HCT116 (cell line): ENCODE measurements around the gene FSTL4. TPM values are rescaled to one million over a fixed set of nuclear protein-coding genes. Genes with fewer than 3 reads are reported as not detected.

Source experiments
- ATAC-seq: fragments of 200-7000 bp; cut with Tn5 transposase; 2 replicates; pipeline ENCODE4 v1.9.1; 2020; ENCODE audit warnings: mild to moderate bottlenecking, moderate library complexity
- BruUV-seq: library from RNA; stranded (reverse); fragments of 400-500 nt; replicated peaks from 2 replicates; lab custom pipeline; 2021; lab: Mats Ljungman, UMichigan
- CTCF ChIA-PET: fragments of 300-600 bp; sonication (Branson Sonifier 250); formaldehyde crosslinking; loops from one replicate; lab custom pipeline; 2021; ENCODE audit warnings: antibody characterized with exemption; lab: Charles Lee
- POLR2A ChIA-PET: fragments of 300-600, 350-600 bp; sonication (Branson Sonifier 250); formaldehyde crosslinking; loops from one replicate; lab custom pipeline; 2021; ENCODE audit warnings: antibody characterized with exemption; lab: Charles Lee
- RAD21 ChIA-PET, 2 experiments: fragments of 300-600 bp; sonication (Branson Sonifier 250); formaldehyde crosslinking; loops; one replicate each; lab custom pipeline; 2023; ENCODE audit warnings: low total read pairs in 2 of 2; ENCODE audit not compliant: uncharacterized antibody in 2 of 2, unreplicated experiment in 2 of 2, low non-redundant PET in 1 of 2; lab: Charles Lee
- DNase-seq: peaks from one replicate; pipeline ENCODE4 v3.0.0-alpha.2; 2010; ENCODE audit warnings: low read depth, low spot score
- H2AFZ ChIP-seq: fragments of 200-600 bp; shearing (Covaris generic), sonication (generic); 2 replicates; pipeline ENCODE4 v1.6.1; 2017; ENCODE audit warnings: low read depth, mixed run types, mixed read lengths, antibody characterized with exemption, low read length; ENCODE audit not compliant: poor library complexity, severe bottlenecking
- H3K27ac ChIP-seq: 2 replicates; pipeline ENCODE4 v1.5.1; 2012; ENCODE audit warnings: low read depth, low read length
- H3K27me3 ChIP-seq: fragments of 200-600 bp; sonication (generic); 2 replicates; pipeline ENCODE4 v1.6.1; 2016; ENCODE audit warnings: mixed run types, low read length, mixed read lengths; ENCODE audit not compliant: insufficient read depth
- H3K36me3 ChIP-seq, 2 experiments: fragments of 200-500 bp in 1 of 2; fragments of 200-600 bp in 1 of 2; sonication (Bioruptor generic) in 1 of 2; sonication (generic) in 1 of 2; 2 replicates each; pipeline versions ENCODE4 v1.5.1 to v1.6.1; 2014 to 2016; ENCODE audit warnings: low read length in 2 of 2, inconsistent platforms in 1 of 2, mixed read lengths in 1 of 2, mixed run types in 1 of 2; ENCODE audit not compliant: insufficient read depth in 2 of 2, control insufficient read depth in 1 of 2
- H3K4me1 ChIP-seq, 2 experiments: fragments of 200-600 bp in 1 of 2; sonication (generic) in 1 of 2; 2 replicates each; pipeline versions ENCODE4 v1.5.1 to v1.6.1; 2012 to 2017; ENCODE audit warnings: low read length in 2 of 2, inconsistent platforms in 1 of 2, mild to moderate bottlenecking in 1 of 2, mixed read lengths in 1 of 2, mixed run types in 1 of 2, moderate library complexity in 1 of 2; ENCODE audit not compliant: insufficient read depth in 2 of 2, control insufficient read depth in 1 of 2
- H3K4me2 ChIP-seq: fragments of 200-600 bp; sonication (generic); 2 replicates; pipeline ENCODE4 v1.6.1; 2017; ENCODE audit warnings: mixed run types, low read length, mixed read lengths
- H3K4me3 ChIP-seq, 2 experiments: fragments of 200-600 bp in 1 of 2; sonication (generic) in 1 of 2; replicated peaks in 1 of 2; 2 replicates each; pipeline ENCODE4 v1.5.1; 2011 to 2016; ENCODE audit warnings: low read length in 2 of 2, control low read depth in 1 of 2, low read depth in 1 of 2, mild to moderate bottlenecking in 1 of 2, mixed read lengths in 1 of 2, mixed run types in 1 of 2
- H3K79me2 ChIP-seq: fragments of 200-600 bp; sonication (generic); 2 replicates; pipeline ENCODE4 v1.6.1; 2017; ENCODE audit warnings: mild to moderate bottlenecking, mixed run types, low read length, moderate library complexity, mixed read lengths; ENCODE audit not compliant: insufficient read depth
- H3K9ac ChIP-seq: fragments of 200-600 bp; sonication (generic); 2 replicates; pipeline ENCODE4 v1.6.1; 2016; ENCODE audit warnings: low read length, mixed read lengths
- H3K9me2 ChIP-seq: fragments of 200-600 bp; sonication (generic), shearing (Covaris generic); 2 replicates; pipeline ENCODE4 v1.6.1; 2017; ENCODE audit warnings: mixed run types, mild to moderate bottlenecking, moderate library complexity; ENCODE audit not compliant: insufficient read depth
- H3K9me3 ChIP-seq, 2 experiments: fragments of 200-500 bp in 1 of 2; fragments of 200-600 bp in 1 of 2; sonication (Bioruptor generic) in 1 of 2; sonication (generic) in 1 of 2; 2 replicates each; pipeline ENCODE4 v1.6.1; 2014 to 2017; ENCODE audit warnings: low read length in 2 of 2, mixed read lengths in 2 of 2, inconsistent platforms in 1 of 2, low read depth in 1 of 2, mild to moderate bottlenecking in 1 of 2, mixed run types in 1 of 2, moderate library complexity in 1 of 2; ENCODE audit not compliant: control insufficient read depth in 1 of 2, insufficient read depth in 1 of 2
- H4K20me1 ChIP-seq: fragments of 200-600 bp; sonication (generic), shearing (Covaris generic); 2 replicates; pipeline ENCODE4 v1.6.1; 2017; ENCODE audit warnings: mixed run types, mild to moderate bottlenecking, moderate library complexity; ENCODE audit not compliant: insufficient read depth
- ATF3 ChIP-seq: IDR thresholded peaks from 2 replicates; pipeline ENCODE4 v1.6.1; 2012
- CBX3 ChIP-seq: IDR thresholded peaks from 2 replicates; pipeline ENCODE4 v1.6.1; 2012; ENCODE audit warnings: low read depth
- CEBPB ChIP-seq: IDR thresholded peaks from 2 replicates; pipeline ENCODE4 v1.6.1; 2012; ENCODE audit warnings: low read depth
- CTCF ChIP-seq, 3 experiments: fragments of 200-600 bp in 1 of 3; sonication (generic) in 1 of 3; IDR thresholded peaks in 2 of 3; conservative IDR thresholded peaks in 1 of 3; 2 replicates each; pipeline ENCODE4 v1.5.1; 2012 to 2017; ENCODE audit warnings: low read depth in 2 of 3, low read length in 2 of 3, antibody characterized with exemption in 1 of 3, borderline replicate concordance in 1 of 3, control low read depth in 1 of 3, mild to moderate bottlenecking in 1 of 3, mixed read lengths in 1 of 3, mixed run types in 1 of 3, moderate library complexity in 1 of 3; ENCODE audit not compliant: insufficient read depth in 1 of 3
- EGR1 ChIP-seq: IDR thresholded peaks from 2 replicates; pipeline ENCODE4 v1.6.1; 2012; ENCODE audit warnings: low read depth
- ELF1 ChIP-seq: IDR thresholded peaks from 2 replicates; pipeline ENCODE4 v1.6.1; 2012; ENCODE audit warnings: low read depth, borderline replicate concordance
- EZH2 ChIP-seq: fragments of 200-600 bp; sonication (generic); IDR thresholded peaks from 2 replicates; pipeline ENCODE4 v1.6.1; 2017; ENCODE audit warnings: antibody characterized with exemption, mixed run types
- EZH2phosphoT487 ChIP-seq: fragments of 200-600 bp; IDR thresholded peaks from 2 replicates; pipeline ENCODE4 v1.6.1; 2018; ENCODE audit warnings: antibody characterized with exemption, borderline replicate concordance
- FOSL1 ChIP-seq: IDR thresholded peaks from 2 replicates; pipeline ENCODE4 v1.6.1; 2012; ENCODE audit warnings: low read depth
- POLR2AphosphoS5 ChIP-seq: IDR thresholded peaks from 2 replicates; pipeline ENCODE4 v1.6.1; 2011; ENCODE audit warnings: mild to moderate bottlenecking, low read depth, low read length, moderate library complexity
- RAD21 ChIP-seq: IDR thresholded peaks from 2 replicates; pipeline ENCODE4 v1.6.1; 2012; ENCODE audit warnings: low read depth, mild to moderate bottlenecking
- SP1 ChIP-seq: IDR thresholded peaks from 2 replicates; pipeline ENCODE4 v1.6.1; 2012; ENCODE audit warnings: low read depth
- SRF ChIP-seq: IDR thresholded peaks from 2 replicates; pipeline ENCODE4 v1.6.1; 2012; ENCODE audit warnings: low read depth
- YY1 ChIP-seq: IDR thresholded peaks from 2 replicates; pipeline ENCODE4 v1.6.1; 2011; ENCODE audit warnings: low read length, low read depth, moderate library complexity, mild to moderate bottlenecking; ENCODE audit not compliant: insufficient replicate concordance; ENCODE audit errors: extremely low read depth
- ZBTB33 ChIP-seq: IDR thresholded peaks from 2 replicates; pipeline ENCODE4 v1.6.1; 2011; ENCODE audit warnings: mild to moderate bottlenecking, low read length, moderate library complexity; ENCODE audit not compliant: insufficient replicate concordance; ENCODE audit errors: extremely low read depth
- intact Hi-C: fragments of 100-400 bp; cut with micrococcal nuclease; formaldehyde crosslinking; loops from 2 replicates; pipeline ENCODE4 v1.10.0; 2022
- total RNA-seq: library from RNA; stranded (reverse); gene quantifications from one replicate; pipeline ENCODE4 v1.2.1, GENCODE V29; 2021; ENCODE audit not compliant: unreplicated experiment

The FSTL4 gene
- total RNA-seq, 1 experiment from 2014 or later = 0.37 TPM

- CTCF ChIA-PET = no interaction called here
- Histone ChIP-seq H3K9me3 (no peaks in the 10 kb centered on the region), H2AFZ (no peak overlapping the region), H3K4me1 (no peaks in the 10 kb centered on the region)
- ATAC-seq = no peak
- no peak for TF ChIP-seq EZH2phosphoT487
- TF ChIP-seq SRF = no peak
- TF ChIP-seq CTCF (IDR thresholded peaks at IDR 0.05 in 2 of 3, conservative IDR thresholded peaks at IDR 0.05 in 1 of 3; ENCODE audit: borderline replicate concordance in 1 of 3, insufficient read depth in 1 of 3, low read depth in 2 of 3, low read length in 2 of 3) = no peak
- no peak for TF ChIP-seq ZBTB33
- TF ChIP-seq ATF3 = no peak
- TF ChIP-seq RAD21 = no peak
- no peak for TF ChIP-seq YY1
- TF ChIP-seq FOSL1 = no peak
- no peak for TF ChIP-seq ELF1
- no peak for TF ChIP-seq CBX3
- no peak for TF ChIP-seq EGR1
- TF ChIP-seq EZH2 = no peak
- no peak for TF ChIP-seq POLR2AphosphoS5
- TF ChIP-seq CEBPB = no peak
- no peak for TF ChIP-seq SP1
- TF ChIP-seq, all 23 proteins: peak for 0
- intact Hi-C loops = no loop called here
- Histone ChIP-seq H3K79me2 (no peaks in the 10 kb centered on the region), H3K36me3 (no peaks in the 10 kb centered on the region), H3K4me3 (no peak overlapping the region), H3K27ac (no peak overlapping the region), H4K20me1 (no peaks in the 10 kb centered on the region), H3K27me3 (peaks cover 16% of the 10 kb centered on the region; the same call in 1 of the 2 replicates), H3K9me2 (no peaks in the 10 kb centered on the region), H3K4me2 (no peak overlapping the region), H3K9ac (no peak overlapping the region)
- ChIA-PET RAD21 (no interaction called here), POLR2A (no interaction called here)
- no peak for DNase-seq
- BruUV-seq = no TSS peak
These were observed 229.4 kb downstream of the FSTL4 start for GRCh38 chr5:133382661-133383579.
